ENCODE data around the gene PCP4. TPM values are rescaled to one million over a fixed set of nuclear protein-coding genes. Genes with fewer than 3 reads are reported as not detected.

The PCP4 gene
- total and polyA plus RNA-seq, 10 of the 15 experiments (the other 5 are each of a cell fraction or from before 2014, with no cell fraction given) = not detected

GRCh38 chr21:39874206-39874605 lies 7.0 kb downstream of the PCP4 start (continued):
- TF ChIP-seq, protein P1, sequence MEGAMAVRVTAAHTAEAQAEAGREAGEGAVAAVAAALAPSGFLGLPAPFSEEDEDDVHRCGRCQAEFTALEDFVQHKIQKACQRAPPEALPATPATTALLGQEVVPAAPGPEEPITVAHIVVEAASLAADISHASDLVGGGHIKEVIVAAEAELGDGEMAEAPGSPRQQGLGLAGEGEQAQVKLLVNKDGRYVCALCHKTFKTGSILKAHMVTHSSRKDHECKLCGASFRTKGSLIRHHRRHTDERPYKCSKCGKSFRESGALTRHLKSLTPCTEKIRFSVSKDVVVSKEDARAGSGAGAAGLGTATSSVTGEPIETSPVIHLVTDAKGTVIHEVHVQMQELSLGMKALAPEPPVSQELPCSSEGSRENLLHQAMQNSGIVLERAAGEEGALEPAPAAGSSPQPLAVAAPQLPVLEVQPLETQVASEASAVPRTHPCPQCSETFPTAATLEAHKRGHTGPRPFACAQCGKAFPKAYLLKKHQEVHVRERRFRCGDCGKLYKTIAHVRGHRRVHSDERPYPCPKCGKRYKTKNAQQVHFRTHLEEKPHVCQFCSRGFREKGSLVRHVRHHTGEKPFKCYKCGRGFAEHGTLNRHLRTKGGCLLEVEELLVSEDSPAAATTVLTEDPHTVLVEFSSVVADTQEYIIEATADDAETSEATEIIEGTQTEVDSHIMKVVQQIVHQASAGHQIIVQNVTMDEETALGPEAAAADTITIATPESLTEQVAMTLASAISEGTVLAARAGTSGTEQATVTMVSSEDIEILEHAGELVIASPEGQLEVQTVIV (IDR thresholded peaks at IDR 0.05; ENCODE audit: borderline replicate concordance, partially characterized antibody) = no peak

DNA sequence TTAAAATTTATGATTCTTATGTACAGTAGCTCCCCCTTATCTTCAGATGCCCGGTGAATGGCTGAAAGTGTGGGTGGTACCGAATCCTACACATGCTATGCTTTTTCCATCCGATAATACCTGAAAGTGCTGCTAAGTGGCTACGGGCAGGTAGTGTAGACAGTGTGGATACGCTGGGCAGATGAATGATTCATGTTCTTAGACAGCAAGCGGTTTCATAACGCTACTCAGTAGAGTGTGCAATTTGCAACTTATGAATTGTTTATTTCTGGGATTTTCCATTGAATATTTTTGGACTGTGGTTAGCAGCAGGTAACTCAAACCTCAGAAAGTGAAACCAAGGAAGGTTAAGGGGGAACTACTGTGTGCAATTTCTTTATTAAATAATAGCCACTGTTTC lies 7.5 kb downstream of the PCP4 start:
- Histone ChIP-seq H3K36me3 (ENCODE audit: control insufficient read depth in 2 of 2, insufficient read depth in 2 of 2, low read length in 1 of 2) (no peaks in the 10 kb centered on the region), H3K27me3 (replicated peaks in 1 of 2; ENCODE audit: control insufficient read depth in 2 of 2, insufficient read depth in 2 of 2, low read length in 1 of 2) (no peaks in the 10 kb centered on the region), H3K4me3 (no peak overlapping the region), H3K4me1 (ENCODE audit: control insufficient read depth, insufficient read depth, low read length) (no peaks in the 10 kb centered on the region), H3K79me2 (ENCODE audit: control insufficient read depth, insufficient read depth, low read length) (no peaks in the 10 kb centered on the region), H3K9me3 (replicated peaks; ENCODE audit: control insufficient read depth, insufficient read depth, low read length) (no peaks in the 10 kb centered on the region; the same call in 2 of the 3 replicates), H4K20me1 (ENCODE audit: control insufficient read depth, insufficient read depth) (no peaks in the 10 kb centered on the region), H3K9ac (ENCODE audit: control insufficient read depth, insufficient read depth, low read length) (no peak overlapping the region), H3K27ac (ENCODE audit: control insufficient read depth, insufficient read depth) (no peak overlapping the region), H2AFZ (ENCODE audit: control insufficient read depth, low read depth, low read length) (no peak overlapping the region), H3K4me2 (ENCODE audit: control insufficient read depth, insufficient read depth) (no peak overlapping the region)
- intact Hi-C loops (cut with micrococcal nuclease; ENCODE audit: unreplicated experiment) = no loop called here
- no peak for TF ChIP-seq ATF2 (IDR thresholded peaks at IDR 0.05; ENCODE audit: low read length)
- no peak for TF ChIP-seq NFIC (IDR thresholded peaks at IDR 0.05; ENCODE audit: low read depth, low read length)
- TF ChIP-seq ZNF384 (IDR thresholded peaks at IDR 0.05; ENCODE audit: borderline replicate concordance, low read depth, low read length) = no peak
- no peak for TF ChIP-seq CUX1 (IDR thresholded peaks at IDR 0.05; ENCODE audit: insufficient replicate concordance, low read depth, low read length)
- no peak for TF ChIP-seq NRF1 (conservative IDR thresholded peaks at IDR 0.05; ENCODE audit: low read depth, low read length)
- no peak for TF ChIP-seq NBN (IDR thresholded peaks at IDR 0.05)
- TF ChIP-seq SUPT20H (IDR thresholded peaks at IDR 0.05; ENCODE audit: borderline replicate concordance, control insufficient read depth, low read depth, low read length) = no peak
- TF ChIP-seq, protein P2, sequence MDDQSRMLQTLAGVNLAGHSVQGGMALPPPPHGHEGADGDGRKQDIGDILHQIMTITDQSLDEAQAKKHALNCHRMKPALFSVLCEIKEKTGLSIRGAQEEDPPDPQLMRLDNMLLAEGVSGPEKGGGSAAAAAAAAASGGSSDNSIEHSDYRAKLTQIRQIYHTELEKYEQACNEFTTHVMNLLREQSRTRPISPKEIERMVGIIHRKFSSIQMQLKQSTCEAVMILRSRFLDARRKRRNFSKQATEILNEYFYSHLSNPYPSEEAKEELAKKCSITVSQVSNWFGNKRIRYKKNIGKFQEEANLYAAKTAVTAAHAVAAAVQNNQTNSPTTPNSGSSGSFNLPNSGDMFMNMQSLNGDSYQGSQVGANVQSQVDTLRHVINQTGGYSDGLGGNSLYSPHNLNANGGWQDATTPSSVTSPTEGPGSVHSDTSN (IDR thresholded peaks at IDR 0.05; ENCODE audit: insufficient replicate concordance, low read depth, low read length) = no peak
- in situ Hi-C loops (cut with MboI) = no loop called here
- ChIA-PET CTCF (no interaction called here), POLR2A (no interaction called here), RAD21 (ENCODE audit: unreplicated experiment) (no interaction called here), SMC1A (ENCODE audit: uncharacterized antibody, unreplicated experiment) (no interaction called here)
- 36% methylated on average over 7 of the region's 7 CpGs for WGBS (ENCODE audit: insufficient coverage, insufficient replicate concordance, low lambda C conversion rate, missing lambda C conversion rate)
- ATAC-seq (no peak), FAIRE-seq (no peak), DNase-seq (ENCODE audit: low read depth, low spot score) (no peak)
- BruUV-seq (replicated peaks) = no TSS peak
